OCI-LY3 (cell line): ENCODE measurements around the gene PRR14L.

Experiments used
- H2AFZ ChIP-seq: fragments of 200-600, 300-600 bp; shearing (Covaris generic); 2 replicates; pipeline ENCODE4 v1.6.0; 2014; ENCODE audit warnings: antibody characterized with exemption, low read depth, low read length
- H3K27ac ChIP-seq: fragments of 200-600, 300-600 bp; sonication (generic); 2 replicates; pipeline ENCODE4 v1.5.1; 2014; ENCODE audit warnings: mild to moderate bottlenecking, low read length, moderate library complexity, mixed read lengths
- H3K27me3 ChIP-seq: fragments of 200-600, 300-600 bp; sonication (generic); 2 replicates; pipeline ENCODE4 v1.6.1; 2014; ENCODE audit warnings: low read depth, low read length, mixed read lengths
- H3K36me3 ChIP-seq: fragments of 200-600, 300-600 bp; sonication (generic); replicated peaks from 2 replicates; pipeline ENCODE3; 2014; ENCODE audit warnings: low read depth, low read length, mixed read lengths
- H3K4me1 ChIP-seq: fragments of 300-600, 200-600 bp; sonication (generic); 2 replicates; pipeline ENCODE4 v1.6.1; 2014; ENCODE audit warnings: low read length, mixed read lengths
- H3K4me2 ChIP-seq: fragments of 200-600, 300-600 bp; sonication (generic); 2 replicates; pipeline ENCODE4 v1.6.1; 2014; ENCODE audit warnings: low read length, mixed read lengths
- H3K4me3 ChIP-seq: fragments of 300-600, 200-600 bp; sonication (generic); 2 replicates; pipeline ENCODE4 v1.5.1; 2014; ENCODE audit warnings: antibody characterized with exemption, mild to moderate bottlenecking, low read length, moderate library complexity
- H3K79me2 ChIP-seq: fragments of 300-600, 200-600 bp; shearing (Covaris generic); 2 replicates; pipeline ENCODE4 v1.6.1; 2014; ENCODE audit warnings: mild to moderate bottlenecking, low read length, mixed read lengths
- H3K9ac ChIP-seq: fragments of 300-600, 200-600 bp; shearing (Covaris generic); 2 replicates; pipeline ENCODE4 v1.6.0; 2014; ENCODE audit warnings: mild to moderate bottlenecking, low read length, moderate library complexity
- H3K9me3 ChIP-seq: fragments of 200-600, 300-600 bp; shearing (Covaris generic); 2 replicates; pipeline ENCODE4 v1.6.1; 2014; ENCODE audit warnings: low read length, mixed read lengths; ENCODE audit not compliant: insufficient read depth
- H4K20me1 ChIP-seq: fragments of 200-600, 300-600 bp; sonication (generic); 2 replicates; pipeline ENCODE4 v1.6.1; 2016; ENCODE audit warnings: low read length, mixed read lengths; ENCODE audit not compliant: insufficient read depth
- CTCF ChIP-seq: fragments of 200-600, 300-600 bp; sonication (generic); IDR thresholded peaks from 2 replicates; pipeline ENCODE4 v1.5.1; 2014; ENCODE audit warnings: antibody characterized with exemption, low read length, low read depth
- EZH2phosphoT487 ChIP-seq: fragments of 200-600 bp; shearing (Covaris generic); IDR thresholded peaks from 2 replicates; pipeline ENCODE4 v1.6.1; 2018; ENCODE audit warnings: antibody characterized with exemption, mixed run types, low read depth

PRR14L gene

GRCh38 chr22:31635638-31636306, 114.2 kb downstream of the PRR14L start:
- Histone ChIP-seq H3K4me1 (peaks cover 16% of the 10 kb centered on the region), H3K36me3 (no peaks in the 10 kb centered on the region), H2AFZ (no peak overlapping the region), H3K9me3 (no peaks in the 10 kb centered on the region), H3K9ac (no peak overlapping the region), H3K27me3 (no peaks in the 10 kb centered on the region), H3K4me2 (no peak overlapping the region), H4K20me1 (peaks cover 27% of the 10 kb centered on the region), H3K27ac (no peak overlapping the region), H3K79me2 (peaks cover 55% of the 10 kb centered on the region), H3K4me3 (no peak overlapping the region)
- no peak for TF ChIP-seq EZH2phosphoT487

- no peaks in the 10 kb centered on the region for H3K9me3 ChIP-seq
- H3K4me1 ChIP-seq = peaks cover 17% of the 10 kb centered on the region
- peaks cover 45% of the 10 kb centered on the region for H4K20me1 ChIP-seq
- H3K27ac ChIP-seq = peak overlapping the region; percentile 70; the same call in 1 of the 2 replicates
- H3K4me3 ChIP-seq = peak overlapping the region; percentile 95
- peak overlapping the region; percentile 97 for H3K4me2 ChIP-seq
- H2AFZ ChIP-seq = no peak overlapping the region
- H3K79me2 ChIP-seq = peaks cover 78% of the 10 kb centered on the region
- no peaks in the 10 kb centered on the region for H3K27me3 ChIP-seq
- H3K9ac ChIP-seq = peak overlapping the region; percentile 91; the same call in 1 of the 2 replicates
- H3K36me3 ChIP-seq = peaks cover 5% of the 10 kb centered on the region
- TF ChIP-seq EZH2phosphoT487 = no peak
- no peak for TF ChIP-seq CTCF
Observed at GRCh38 chr22:31631436-31631835, 118.5 kb downstream of the PRR14L start.
